H9 (cell line): ENCODE data around the gene PPP3CA. TPM values are rescaled to one million over a fixed set of nuclear protein-coding genes. Genes with fewer than 3 reads are reported as not detected.

Experiments used
- DNase-seq: peaks from one replicate; pipeline ENCODE4 v3.0.0-alpha.2; 2017
- H2AFZ ChIP-seq: one replicate; pipeline ENCODE4 v1.6.1; 2013; ENCODE audit warnings: mild to moderate bottlenecking, low read length, control low read depth, moderate library complexity
- H2AK5ac ChIP-seq: 2 replicates; pipeline ENCODE4 v1.6.1; 2013; ENCODE audit warnings: low read length, control low read depth, mixed read lengths; ENCODE audit not compliant: insufficient read length
- H2BK120ac ChIP-seq: one replicate; pipeline ENCODE4 v1.6.1; 2013; ENCODE audit warnings: low read depth, mild to moderate bottlenecking, low read length, control low read depth, inconsistent platforms; ENCODE audit not compliant: poor library complexity, severe bottlenecking
- H2BK12ac ChIP-seq: 2 replicates; pipeline ENCODE4 v1.6.1; 2013; ENCODE audit warnings: low read length, control low read depth, mixed read lengths, low read depth; ENCODE audit not compliant: insufficient read length
- H2BK15ac ChIP-seq: 2 replicates; pipeline ENCODE4 v1.6.1; 2013; ENCODE audit warnings: low read depth, low read length, control low read depth
- H2BK20ac ChIP-seq: one replicate; pipeline ENCODE4 v1.6.1; 2013; ENCODE audit warnings: low read depth, mild to moderate bottlenecking, low read length, control low read depth, inconsistent platforms; ENCODE audit not compliant: poor library complexity, severe bottlenecking
- H2BK5ac ChIP-seq: 2 replicates; pipeline ENCODE4 v1.6.1; 2013; ENCODE audit warnings: low read length, control low read depth, mixed read lengths; ENCODE audit not compliant: insufficient read length
- H3K14ac ChIP-seq: 2 replicates; pipeline ENCODE4 v1.6.1; 2013; ENCODE audit warnings: low read length, control low read depth; ENCODE audit not compliant: insufficient read depth
- H3K18ac ChIP-seq: 2 replicates; pipeline ENCODE4 v1.6.1; 2013; ENCODE audit warnings: low read depth, mild to moderate bottlenecking, mixed read lengths, low read length, control low read depth; ENCODE audit not compliant: insufficient read length
- H3K23ac ChIP-seq: 2 replicates; pipeline ENCODE4 v1.6.1; 2013; ENCODE audit warnings: low read length, control low read depth, mixed read lengths, low read depth; ENCODE audit not compliant: insufficient read length
- H3K23me2 ChIP-seq: 2 replicates; pipeline ENCODE4 v1.6.1; 2013; ENCODE audit warnings: low read depth, mild to moderate bottlenecking, mixed read lengths, low read length, control low read depth; ENCODE audit not compliant: insufficient read length, poor library complexity, severe bottlenecking
- H3K27ac ChIP-seq: 2 replicates; pipeline ENCODE4 v1.5.1; 2013; ENCODE audit warnings: low read length, control low read depth, mixed read lengths, low read depth; ENCODE audit not compliant: insufficient read length
- H3K27me3 ChIP-seq: 2 replicates; pipeline ENCODE4 v1.6.1; 2013; ENCODE audit warnings: low read length, control low read depth, inconsistent platforms; ENCODE audit not compliant: insufficient read depth
- H3K4ac ChIP-seq: 2 replicates; pipeline ENCODE4 v1.6.1; 2013; ENCODE audit warnings: low read depth, mild to moderate bottlenecking, control low read depth, inconsistent platforms, low read length, moderate library complexity
- H3K4me1 ChIP-seq: 2 replicates; pipeline ENCODE4 v1.6.1; 2013; ENCODE audit warnings: low read length, control low read depth, inconsistent platforms; ENCODE audit not compliant: insufficient read depth
- H3K4me2 ChIP-seq: 2 replicates; pipeline ENCODE4 v1.6.1; 2013; ENCODE audit warnings: low read length, control low read depth, mixed read lengths; ENCODE audit not compliant: insufficient read length, insufficient read depth
- H3K56ac ChIP-seq: 2 replicates; pipeline ENCODE4 v1.6.1; 2013; ENCODE audit warnings: low read depth, mild to moderate bottlenecking, mixed read lengths, low read length, control low read depth; ENCODE audit not compliant: insufficient read length
- H3K79me1 ChIP-seq: 2 replicates; pipeline ENCODE4 v1.6.1; 2013; ENCODE audit warnings: low read depth, mild to moderate bottlenecking, moderate library complexity, low read length, control low read depth, inconsistent platforms; ENCODE audit not compliant: insufficient read depth, poor library complexity, severe bottlenecking
- H3K79me2 ChIP-seq: 2 replicates; pipeline ENCODE4 v1.6.1; 2013; ENCODE audit warnings: low read length, control low read depth, inconsistent platforms; ENCODE audit not compliant: insufficient read depth
- H3K9ac ChIP-seq: 2 replicates; pipeline ENCODE4 v1.6.1; 2013; ENCODE audit warnings: low read length, control low read depth, mixed read lengths; ENCODE audit not compliant: insufficient read length; ENCODE audit errors: extremely low read depth
- H3K9me3 ChIP-seq: one replicate; pipeline ENCODE4 v1.6.1; 2013; ENCODE audit warnings: low read depth, low read length, inconsistent platforms; ENCODE audit not compliant: control insufficient read depth
- H3T11ph ChIP-seq: one replicate; pipeline ENCODE4 v1.6.1; 2013; ENCODE audit warnings: mild to moderate bottlenecking, low read length, control low read depth, inconsistent platforms
- H4K20me1 ChIP-seq: one replicate; pipeline ENCODE4 v1.6.1; 2013; ENCODE audit not compliant: control insufficient read depth, insufficient read length, insufficient read depth
- H4K5ac ChIP-seq: 2 replicates; pipeline ENCODE4 v1.6.1; 2013; ENCODE audit warnings: low read depth, mild to moderate bottlenecking, mixed read lengths, low read length, control low read depth; ENCODE audit not compliant: insufficient read length
- H4K8ac ChIP-seq: replicated peaks from 2 replicates; pipeline ENCODE4 v1.6.1; 2013; ENCODE audit warnings: low read length, control low read depth, mixed read lengths, low read depth; ENCODE audit not compliant: insufficient read length
- H4K91ac ChIP-seq: 2 replicates; pipeline ENCODE4 v1.6.1; 2013; ENCODE audit warnings: low read depth, mild to moderate bottlenecking, moderate library complexity, mixed read lengths, low read length, control low read depth; ENCODE audit not compliant: insufficient read length
- H3K27ac Mint-ChIP-seq, 3 experiments: 2 replicates in 2 of 3; 3 replicates in 1 of 3; pipeline ENCODE4 v1.8.0; 2020 to 2021; ENCODE audit warnings: mixed read lengths in 3 of 3, mild to moderate bottlenecking in 1 of 3, moderate library complexity in 1 of 3
- H3K27me3 Mint-ChIP-seq: 2 replicates; pipeline ENCODE4 v1.8.0; 2021; ENCODE audit warnings: low read depth, mild to moderate bottlenecking, moderate library complexity, mixed read lengths
- H3K36me3 Mint-ChIP-seq, 3 experiments: 2 replicates in 2 of 3; 3 replicates in 1 of 3; pipeline ENCODE4 v1.8.0; 2020 to 2021; ENCODE audit warnings: low read depth in 3 of 3, mixed read lengths in 3 of 3; ENCODE audit not compliant: insufficient read depth in 1 of 3
- H3K4me1 Mint-ChIP-seq, 2 experiments: 2 replicates each; pipeline ENCODE4 v1.8.0; 2020; ENCODE audit warnings: mixed read lengths in 2 of 2
- H3K4me3 Mint-ChIP-seq, 2 experiments: 2 replicates in 1 of 2; 3 replicates in 1 of 2; pipeline ENCODE4 v1.8.0; 2020 to 2021; ENCODE audit warnings: mild to moderate bottlenecking in 2 of 2, mixed read lengths in 2 of 2, moderate library complexity in 1 of 2
- H3K9me3 Mint-ChIP-seq, 2 experiments: 2 replicates in 1 of 2; 3 replicates in 1 of 2; pipeline ENCODE4 v1.8.0; 2020; ENCODE audit warnings: mild to moderate bottlenecking in 2 of 2, mixed read lengths in 2 of 2, moderate library complexity in 1 of 2
- WGBS: extraction: QIAGEN DNeasy Blood & Tissue Kit; methylation state at CpG from one replicate; pipeline ENCODE4 v1.1.7; 2013; ENCODE audit warnings: missing lambda C conversion rate, low lambda C conversion rate, mixed read lengths; ENCODE audit not compliant: insufficient read length; ENCODE audit errors: extremely low coverage; 5-methylcytosine and 5-hydroxymethylcytosine counted together
- total RNA-seq: library from RNA; stranded (reverse); gene quantifications from 2 replicates; pipeline ENCODE4 v1.2.1, GENCODE V29; 2021
- TF ChIP-seq, protein P1 (sequence below): fragments of 200-600 bp; sonication (generic); conservative IDR thresholded peaks from 3 replicates; pipeline ENCODE4 v1.8.0; 2021; ENCODE audit warnings: antibody characterized with exemption, mild to moderate bottlenecking

Gene PPP3CA
- total RNA-seq, 1 experiment from 2014 or later: 16.8 TPM

DNA sequence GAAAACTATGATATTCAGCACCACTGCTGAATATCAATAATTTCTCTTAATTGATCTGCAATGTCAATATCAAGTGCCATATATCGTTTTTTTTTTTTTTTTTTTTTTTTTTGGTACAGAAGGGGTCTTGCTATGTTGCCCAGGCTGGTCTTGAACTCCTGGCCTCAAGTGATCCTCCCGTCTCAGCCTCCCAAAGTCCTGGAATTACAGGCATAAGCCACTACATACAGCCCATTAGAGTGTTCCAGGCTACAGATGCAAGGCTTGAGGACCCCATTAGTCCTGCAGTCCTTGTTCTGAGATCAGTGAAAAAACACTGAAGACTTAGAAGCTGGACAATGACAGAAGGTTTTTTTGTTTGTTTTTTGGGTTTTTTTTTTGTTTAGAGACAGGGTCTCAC, 48.3 kb downstream of the PPP3CA start:
- H4K20me1 ChIP-seq: no peaks in the 10 kb centered on the region
- no peak overlapping the region for H3K18ac ChIP-seq
- H3K4me1 ChIP-seq: no peaks in the 10 kb centered on the region
- no peak overlapping the region for H3K4ac ChIP-seq
- TF ChIP-seq, protein P1, sequence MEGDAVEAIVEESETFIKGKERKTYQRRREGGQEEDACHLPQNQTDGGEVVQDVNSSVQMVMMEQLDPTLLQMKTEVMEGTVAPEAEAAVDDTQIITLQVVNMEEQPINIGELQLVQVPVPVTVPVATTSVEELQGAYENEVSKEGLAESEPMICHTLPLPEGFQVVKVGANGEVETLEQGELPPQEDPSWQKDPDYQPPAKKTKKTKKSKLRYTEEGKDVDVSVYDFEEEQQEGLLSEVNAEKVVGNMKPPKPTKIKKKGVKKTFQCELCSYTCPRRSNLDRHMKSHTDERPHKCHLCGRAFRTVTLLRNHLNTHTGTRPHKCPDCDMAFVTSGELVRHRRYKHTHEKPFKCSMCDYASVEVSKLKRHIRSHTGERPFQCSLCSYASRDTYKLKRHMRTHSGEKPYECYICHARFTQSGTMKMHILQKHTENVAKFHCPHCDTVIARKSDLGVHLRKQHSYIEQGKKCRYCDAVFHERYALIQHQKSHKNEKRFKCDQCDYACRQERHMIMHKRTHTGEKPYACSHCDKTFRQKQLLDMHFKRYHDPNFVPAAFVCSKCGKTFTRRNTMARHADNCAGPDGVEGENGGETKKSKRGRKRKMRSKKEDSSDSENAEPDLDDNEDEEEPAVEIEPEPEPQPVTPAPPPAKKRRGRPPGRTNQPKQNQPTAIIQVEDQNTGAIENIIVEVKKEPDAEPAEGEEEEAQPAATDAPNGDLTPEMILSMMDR: no peak
- H3K27me3 ChIP-seq: no peaks in the 10 kb centered on the region
- no peak overlapping the region for H3K4me2 ChIP-seq
- H2AK5ac ChIP-seq: no peak overlapping the region
- H2BK12ac ChIP-seq: no peak overlapping the region
- H3K23ac ChIP-seq: no peak overlapping the region
- H4K91ac ChIP-seq: no peak overlapping the region
- no peaks in the 10 kb centered on the region for H3K27me3 Mint-ChIP-seq
- H3K9ac ChIP-seq: no peak overlapping the region
- no peak overlapping the region for H2BK15ac ChIP-seq
- no peak overlapping the region for H3T11ph ChIP-seq
- no peaks in the 10 kb centered on the region for H3K9me3 Mint-ChIP-seq
- no peak overlapping the region for H2BK5ac ChIP-seq
- no peak overlapping the region for H3K4me3 Mint-ChIP-seq
- 0 out of 4 replicates have a peak, but pooled peaks cover 0 to 3% of the 10 kb centered on the region in 2 experiments for H3K4me1 Mint-ChIP-seq
- no peak for DNase-seq
- H3K79me2 ChIP-seq: peaks cover 1% of the 10 kb centered on the region; the same call in 1 of the 2 replicates
- no peaks in the 10 kb centered on the region for H3K9me3 ChIP-seq
- no CpG with 5 or more reads among the region's 2 CpGs for WGBS
- no peak overlapping the region for H2BK20ac ChIP-seq
- H3K27ac Mint-ChIP-seq: no peak overlapping the region
- H3K36me3 Mint-ChIP-seq: no peaks in the 10 kb centered on the region
- H3K56ac ChIP-seq: no peak overlapping the region
- H4K5ac ChIP-seq: no peak overlapping the region
- no peak overlapping the region for H3K14ac ChIP-seq
- no peak overlapping the region for H4K8ac ChIP-seq
- H2AFZ ChIP-seq: no peak overlapping the region
- no peak overlapping the region for H3K27ac ChIP-seq
- H3K79me1 ChIP-seq: peaks cover 3% of the 10 kb centered on the region
- no peaks in the 10 kb centered on the region for H3K23me2 ChIP-seq
- no peak overlapping the region for H2BK120ac ChIP-seq
